ENCODE measurements around the gene FOXP3. TPM values are rescaled to one million over a fixed set of nuclear protein-coding genes. Genes with fewer than 3 reads are reported as not detected.

FOXP3 gene
- total RNA-seq, 1 donor from 2014 or later: not detected

DNA sequence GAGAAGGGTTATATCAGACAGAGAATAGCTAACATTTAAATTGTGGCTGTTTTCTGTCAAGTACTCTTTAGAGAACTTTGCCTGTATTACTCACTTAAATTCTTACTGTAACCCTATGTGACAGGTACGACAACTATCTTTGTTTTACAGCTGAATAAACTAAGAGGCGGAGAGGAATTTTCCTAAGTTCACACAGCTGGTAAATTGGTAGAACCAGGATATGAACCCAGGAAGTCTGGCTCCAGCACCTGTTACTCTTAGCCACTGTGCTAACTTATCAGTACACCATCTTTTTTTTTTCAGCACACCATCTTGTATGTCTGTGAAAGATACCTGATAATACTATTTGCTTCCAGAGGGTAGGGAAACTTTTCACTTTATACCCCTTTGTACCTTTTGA lies 62.5 kb downstream of the FOXP3 start:
- no peaks in the 10 kb centered on the region for H3K36me3 ChIP-seq
- H3K4me1 ChIP-seq: peaks cover 8% of the 10 kb centered on the region
- no peak for DNase-seq
- no peaks in the 10 kb centered on the region for H3K9me3 ChIP-seq (replicated peaks)
- intact Hi-C loops (cut with micrococcal nuclease): no loop called here
- TF ChIP-seq, protein P1, sequence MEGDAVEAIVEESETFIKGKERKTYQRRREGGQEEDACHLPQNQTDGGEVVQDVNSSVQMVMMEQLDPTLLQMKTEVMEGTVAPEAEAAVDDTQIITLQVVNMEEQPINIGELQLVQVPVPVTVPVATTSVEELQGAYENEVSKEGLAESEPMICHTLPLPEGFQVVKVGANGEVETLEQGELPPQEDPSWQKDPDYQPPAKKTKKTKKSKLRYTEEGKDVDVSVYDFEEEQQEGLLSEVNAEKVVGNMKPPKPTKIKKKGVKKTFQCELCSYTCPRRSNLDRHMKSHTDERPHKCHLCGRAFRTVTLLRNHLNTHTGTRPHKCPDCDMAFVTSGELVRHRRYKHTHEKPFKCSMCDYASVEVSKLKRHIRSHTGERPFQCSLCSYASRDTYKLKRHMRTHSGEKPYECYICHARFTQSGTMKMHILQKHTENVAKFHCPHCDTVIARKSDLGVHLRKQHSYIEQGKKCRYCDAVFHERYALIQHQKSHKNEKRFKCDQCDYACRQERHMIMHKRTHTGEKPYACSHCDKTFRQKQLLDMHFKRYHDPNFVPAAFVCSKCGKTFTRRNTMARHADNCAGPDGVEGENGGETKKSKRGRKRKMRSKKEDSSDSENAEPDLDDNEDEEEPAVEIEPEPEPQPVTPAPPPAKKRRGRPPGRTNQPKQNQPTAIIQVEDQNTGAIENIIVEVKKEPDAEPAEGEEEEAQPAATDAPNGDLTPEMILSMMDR (IDR thresholded peaks at IDR 0.05; ENCODE audit: borderline replicate concordance): no peak
- H3K4me3 ChIP-seq: no peak overlapping the region
- no peaks in the 10 kb centered on the region for H3K27me3 ChIP-seq (ENCODE audit: low read depth)
- H3K27ac ChIP-seq (replicated peaks): no peak overlapping the region

Other genes starting within 250 kb of the FOXP3 start
- gene TFE3, start 221.4 kb downstream of the FOXP3 start, total RNA-seq: 19.2 TPM
- 1.6 TPM for gene CCDC120, start 205.7 kb downstream of the FOXP3 start, total RNA-seq
- gene PRAF2, start 190.7 kb downstream of the FOXP3 start, total RNA-seq: 8.7 TPM
- 80.4 TPM for gene WDR45, start 184.8 kb downstream of the FOXP3 start, total RNA-seq
- gene GPKOW, start 141.0 kb downstream of the FOXP3 start, total RNA-seq: 18.1 TPM
- gene MAGIX, start 102.0 kb downstream of the FOXP3 start, total RNA-seq: 2.4 TPM
- gene PLP2, start 92.8 kb downstream of the FOXP3 start, total RNA-seq: 42.1 TPM
- 9.7 TPM for gene PRICKLE3, start 78.3 kb downstream of the FOXP3 start, total RNA-seq
- gene SYP, start 64.5 kb downstream of the FOXP3 start, total RNA-seq: 1.6 TPM
- gene CACNA1F, start 31.4 kb downstream of the FOXP3 start, total RNA-seq: 0.08 TPM
- gene CCDC22, start 29.2 kb downstream of the FOXP3 start, total RNA-seq: 10.6 TPM
- gene PPP1R3F, start 5.1 kb upstream of the FOXP3 start, total RNA-seq: 25.3 TPM
- gene GAGE10, start 38.9 kb upstream of the FOXP3 start, total RNA-seq: not detected
- gene GAGE12J, start 57.3 kb upstream of the FOXP3 start, total RNA-seq: not detected
- not detected for gene GAGE13, start 66.9 kb upstream of the FOXP3 start, total RNA-seq